Measurements from ENCODE around the gene TBCD. TPM values are rescaled to one million over a fixed set of nuclear protein-coding genes. Genes with fewer than 3 reads are reported as not detected.

TBCD gene
- total and polyA plus RNA-seq, 12 donors = 25.6 to 240 (median 66.2) TPM

DNA sequence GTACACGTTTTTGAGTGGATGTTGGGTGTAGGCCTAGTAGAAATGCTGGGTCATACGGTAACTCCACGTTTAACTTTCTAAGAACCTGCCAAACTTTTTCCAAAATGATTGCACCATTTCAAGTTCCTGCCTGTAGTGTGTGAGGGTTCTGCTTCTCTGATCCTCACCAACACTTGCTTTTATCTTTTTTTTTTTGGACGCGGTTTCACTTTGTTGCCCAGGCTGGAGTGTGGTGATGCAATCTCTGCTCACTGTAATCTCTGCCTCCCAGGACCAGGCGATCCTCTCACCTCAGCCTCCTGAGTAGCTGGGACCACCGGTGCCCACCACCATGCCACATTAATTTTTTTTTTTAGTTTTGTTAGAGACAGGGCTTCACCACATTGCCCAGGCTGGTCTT lies 64.5 kb downstream of the TBCD start:
- 82 to 89% (median 85%) methylated on average over 7 of the region's 7 CpGs for WGBS, 4 donors
- TF ChIP-seq POLR2A (IDR thresholded peaks at IDR 0.05) = no peak

DNA sequence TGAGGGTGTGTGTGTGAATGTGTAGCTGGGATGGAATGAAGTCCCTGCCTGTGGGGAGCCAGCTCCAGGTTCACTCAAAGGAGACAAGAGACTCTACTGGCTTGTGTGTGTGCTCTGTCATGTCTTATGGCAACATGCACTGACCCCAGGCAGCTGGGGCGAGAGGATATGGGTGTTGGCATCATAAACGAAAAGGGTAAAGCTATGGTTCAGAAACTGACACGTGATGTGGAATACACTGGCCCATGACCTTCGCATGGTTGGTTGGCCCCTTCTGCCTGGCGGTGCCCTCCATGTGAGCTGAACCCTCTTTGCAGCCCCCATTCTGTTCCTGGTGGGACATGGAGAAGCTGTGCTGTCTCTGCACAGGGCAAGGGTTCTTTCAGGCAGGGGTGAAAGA lies 66.1 kb downstream of the TBCD start:
- no peak for DNase-seq
- Histone ChIP-seq H3K36me3 (replicated peaks in 1 of 2) (no peaks in the 10 kb centered on the region), H3K4me3 (no peak overlapping the region), H3K4me1 (replicated peaks in 1 of 2) (no peaks in the 10 kb centered on the region), H3K9me3 (replicated peaks in 1 of 3) (peaks cover 0 to 7% (median 0%) of the 10 kb centered on the region in 3 donors), H3K27me3 (no peaks in the 10 kb centered on the region), H3K27ac (no peak overlapping the region)
- WGBS, 4 donors = 95 to 97% (median 96%) methylated on average over 5 of the region's 5 CpGs
- TF ChIP-seq, protein P1, sequence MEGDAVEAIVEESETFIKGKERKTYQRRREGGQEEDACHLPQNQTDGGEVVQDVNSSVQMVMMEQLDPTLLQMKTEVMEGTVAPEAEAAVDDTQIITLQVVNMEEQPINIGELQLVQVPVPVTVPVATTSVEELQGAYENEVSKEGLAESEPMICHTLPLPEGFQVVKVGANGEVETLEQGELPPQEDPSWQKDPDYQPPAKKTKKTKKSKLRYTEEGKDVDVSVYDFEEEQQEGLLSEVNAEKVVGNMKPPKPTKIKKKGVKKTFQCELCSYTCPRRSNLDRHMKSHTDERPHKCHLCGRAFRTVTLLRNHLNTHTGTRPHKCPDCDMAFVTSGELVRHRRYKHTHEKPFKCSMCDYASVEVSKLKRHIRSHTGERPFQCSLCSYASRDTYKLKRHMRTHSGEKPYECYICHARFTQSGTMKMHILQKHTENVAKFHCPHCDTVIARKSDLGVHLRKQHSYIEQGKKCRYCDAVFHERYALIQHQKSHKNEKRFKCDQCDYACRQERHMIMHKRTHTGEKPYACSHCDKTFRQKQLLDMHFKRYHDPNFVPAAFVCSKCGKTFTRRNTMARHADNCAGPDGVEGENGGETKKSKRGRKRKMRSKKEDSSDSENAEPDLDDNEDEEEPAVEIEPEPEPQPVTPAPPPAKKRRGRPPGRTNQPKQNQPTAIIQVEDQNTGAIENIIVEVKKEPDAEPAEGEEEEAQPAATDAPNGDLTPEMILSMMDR (IDR thresholded peaks at IDR 0.05) = no peak
- no peak for TF ChIP-seq POLR2A (IDR thresholded peaks at IDR 0.05)
- intact Hi-C loops (cut with DNase I) = no loop called here

More for the DNA sequence above, 64.5 kb downstream of the TBCD start:
- H3K4me1 ChIP-seq (replicated peaks in 1 of 2) = no peaks in the 10 kb centered on the region
- H3K27ac ChIP-seq = no peak overlapping the region
- H3K9me3 ChIP-seq (replicated peaks in 1 of 3) = peaks cover 0 to 7% (median 0%) of the 10 kb centered on the region in 3 donors
- no peaks in the 10 kb centered on the region for H3K27me3 ChIP-seq
- intact Hi-C loops (cut with DNase I) = no loop called here
- H3K36me3 ChIP-seq (replicated peaks in 1 of 2) = no peaks in the 10 kb centered on the region
- H3K4me3 ChIP-seq = no peak overlapping the region
- no peak for DNase-seq

DNA sequence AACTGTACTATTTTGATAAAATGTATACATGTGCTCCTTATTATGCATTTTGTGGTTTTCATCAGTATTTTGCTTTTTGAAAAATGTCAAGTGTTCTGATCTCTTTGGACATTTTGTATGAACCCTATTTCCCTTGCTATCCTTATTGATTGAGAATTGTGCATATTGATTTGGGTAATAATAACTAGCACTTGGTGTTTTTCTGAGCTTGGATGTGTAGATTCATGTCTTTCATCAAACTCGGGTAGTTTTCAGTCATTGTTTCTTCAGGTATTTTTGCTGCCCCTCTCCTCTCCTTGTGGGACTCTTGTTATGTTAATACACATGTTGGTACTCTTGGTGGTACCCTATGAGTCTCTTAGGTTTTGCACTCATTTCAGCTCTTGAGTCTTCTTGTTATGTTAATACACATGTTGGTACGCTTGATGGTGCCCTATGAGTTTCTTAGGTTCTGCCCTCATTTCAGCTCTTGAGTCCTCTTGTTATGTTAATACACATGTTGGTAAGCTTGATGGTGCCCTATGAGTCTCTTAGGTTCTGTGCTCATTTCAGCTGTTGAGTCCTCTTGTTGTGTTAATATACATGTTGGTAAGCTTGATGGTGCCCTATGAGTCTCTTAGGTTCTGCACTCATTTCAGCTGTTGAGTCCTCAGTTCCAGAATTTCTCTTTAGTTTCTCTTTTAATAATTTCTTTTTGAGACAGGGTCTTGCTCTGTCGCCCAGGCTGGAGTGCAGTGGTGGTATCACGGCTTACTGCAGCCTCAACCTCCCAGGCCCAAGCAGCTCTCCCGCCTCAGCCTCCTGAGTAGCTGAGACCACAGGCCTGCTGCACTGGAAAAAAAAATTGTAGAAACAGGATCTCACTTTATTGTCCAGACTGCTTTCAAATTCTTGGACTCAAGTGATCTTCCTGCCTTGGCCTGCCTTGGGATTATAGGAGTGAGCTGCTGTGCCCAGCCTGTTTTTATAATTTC lies 68.7 kb downstream of the TBCD start:
- no peak for TF ChIP-seq POLR2A (IDR thresholded peaks at IDR 0.05)
- TF ChIP-seq, protein P1 (IDR thresholded peaks at IDR 0.05) = no peak
- no peaks in the 10 kb centered on the region for H3K27me3 ChIP-seq
- WGBS, 4 donors = 95 to 98% (median 97%) methylated on average over 5 of the region's 5 CpGs
- intact Hi-C loops (cut with DNase I) = no loop called here
- DNase-seq = no peak
- no peaks in the 10 kb centered on the region for H3K36me3 ChIP-seq (replicated peaks in 1 of 2)
- peaks cover 0 to 7% (median 0%) of the 10 kb centered on the region in 3 donors for H3K9me3 ChIP-seq (replicated peaks in 1 of 3)
- H3K4me3 ChIP-seq = no peak overlapping the region
- H3K27ac ChIP-seq = no peak overlapping the region
- no peaks in the 10 kb centered on the region for H3K4me1 ChIP-seq (replicated peaks in 1 of 2)

DNA sequence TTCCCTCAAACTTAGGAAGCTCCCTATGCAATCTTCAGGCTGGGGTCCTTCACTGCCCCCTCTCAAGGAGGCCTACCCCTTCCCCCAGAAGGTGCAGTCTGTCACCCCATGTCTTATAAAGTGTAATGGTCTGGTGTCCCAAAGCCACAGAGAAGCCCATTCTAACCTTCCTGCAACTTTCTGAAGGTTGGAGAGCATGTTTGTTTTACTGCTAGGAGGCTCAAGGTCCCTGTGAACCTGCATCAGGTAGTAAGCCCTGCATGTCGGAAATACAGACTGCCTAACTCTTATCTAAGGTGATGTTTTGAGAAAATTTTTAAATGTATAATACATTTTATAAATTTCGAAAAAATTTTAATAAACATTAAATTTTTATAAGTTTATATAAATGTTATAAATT lies 69.7 kb downstream of the TBCD start:
- 92 to 99% (median 96%) methylated on average over 2 of the region's 2 CpGs for WGBS, 4 donors
- intact Hi-C loops (cut with DNase I) = no loop called here
- no peak overlapping the region for H3K27ac ChIP-seq
- DNase-seq = no peak
- no peaks in the 10 kb centered on the region for H3K4me1 ChIP-seq (replicated peaks in 1 of 2)
- H3K27me3 ChIP-seq = no peaks in the 10 kb centered on the region
- no peaks in the 10 kb centered on the region for H3K36me3 ChIP-seq (replicated peaks in 1 of 2)
- peaks cover 0 to 7% (median 0%) of the 10 kb centered on the region in 3 donors for H3K9me3 ChIP-seq (replicated peaks in 1 of 3)
- no peak overlapping the region for H3K4me3 ChIP-seq
- TF ChIP-seq, protein P1 (IDR thresholded peaks at IDR 0.05) = no peak
- no peak for TF ChIP-seq POLR2A (IDR thresholded peaks at IDR 0.05)
